Measurements from ENCODE around the gene STPG4. TPM values are rescaled to one million over a fixed set of nuclear protein-coding genes. Genes with fewer than 3 reads are reported as not detected.

Gene STPG4
- polyA plus RNA-seq, 1 of the 3 experiments (the other 2 are of a cell fraction) = 0.20 TPM

GRCh38 chr2:47091118-47091517, 64.0 kb downstream of the STPG4 start:
- no peaks in the 10 kb centered on the region for H3K9me2 ChIP-seq
- H4K20me1 ChIP-seq (ENCODE audit: insufficient read depth) = no peaks in the 10 kb centered on the region
- POLR2A ChIA-PET = interaction anchor here (0.8 to 1.5 kb wide), 3 partner anchors 19 to 254 kb away, joined by 3 to 5 read pairs (median 3); no protein-coding TSS in a partner anchor
- no peak overlapping the region for H3K4me2 ChIP-seq
- no peaks in the 10 kb centered on the region for H3K9me3 ChIP-seq
- CTCF ChIA-PET = interaction anchor here (1.1 to 4.0 kb wide), 4 partner anchors 12 to 232 kb away, joined by 3 to 27 read pairs (median 8); no protein-coding TSS in a partner anchor
- 62% methylated on average over 2 of the region's 2 CpGs for WGBS (ENCODE audit: low lambda C conversion rate)
- H3F3A ChIP-seq (replicated peaks; ENCODE audit: insufficient read depth) = peaks cover 8% of the 10 kb centered on the region
- H2AFZ ChIP-seq (ENCODE audit: low read depth) = peak overlapping the region; percentile 36
- no peak overlapping the region for H3K4me3 ChIP-seq (ENCODE audit: low read depth in 2 of 2, low read length in 1 of 2)
- peaks cover 28 to 79% of the 10 kb centered on the region in 2 experiments for H3K4me1 ChIP-seq (ENCODE audit: control insufficient read depth in 1 of 2, insufficient read depth in 2 of 2, low read depth in 1 of 2, low read length in 1 of 2)
- H3K79me2 ChIP-seq (ENCODE audit: insufficient read depth) = no peaks in the 10 kb centered on the region
- no peak for TF ChIP-seq FOXM1 (IDR thresholded peaks at IDR 0.05; ENCODE audit: low read depth)
- 0 out of 2 replicates have a peak, but pooled peaks have one; percentile 20 for TF ChIP-seq POLR2AphosphoS5 (IDR thresholded peaks at IDR 0.05; ENCODE audit: low read depth, low read length)
- TF ChIP-seq TAF1 (IDR thresholded peaks at IDR 0.05; ENCODE audit: borderline replicate concordance, low read depth, low read length) = peak; percentile 22; the same call in 1 of the 2 replicates
- H3K27me3 ChIP-seq (ENCODE audit: insufficient read depth) = no peaks in the 10 kb centered on the region
- H3K36me3 ChIP-seq (replicated peaks in 1 of 2; ENCODE audit: control insufficient read depth in 1 of 2, insufficient read depth in 2 of 2, low read length in 1 of 2) = no peaks in the 10 kb centered on the region
- peak overlapping the region; percentile 23; the same call in 1 of the 2 replicates for H3K9ac ChIP-seq
- no peak for DNase-seq
- H3K27ac ChIP-seq (ENCODE audit: low read depth in 2 of 2, low read length in 1 of 2) = peak overlapping the region; percentile 77 to 100

GRCh38 chr2:47089083-47089464, 66.0 kb downstream of the STPG4 start:
- TF ChIP-seq RFX5 (IDR thresholded peaks at IDR 0.05; ENCODE audit: low read length) = no peak
- 0 out of 2 replicates have a peak, but pooled peaks have one; percentile 0 for TF ChIP-seq MAX (IDR thresholded peaks at IDR 0.05; ENCODE audit: low read depth)
- TF ChIP-seq MXI1 (IDR thresholded peaks at IDR 0.05; ENCODE audit: low read depth, low read length) = no peak
- H3K4me3 ChIP-seq (ENCODE audit: low read depth in 2 of 2, low read length in 1 of 2) = no peak overlapping the region
- peak overlapping the region; percentile 78 for H2AFZ ChIP-seq (ENCODE audit: low read depth)
- peak overlapping the region; percentile 77 to 100 for H3K27ac ChIP-seq (ENCODE audit: low read depth in 2 of 2, low read length in 1 of 2)
- H3K79me2 ChIP-seq (ENCODE audit: insufficient read depth) = no peaks in the 10 kb centered on the region
- no peaks in the 10 kb centered on the region for H3K27me3 ChIP-seq (ENCODE audit: insufficient read depth)
- peak overlapping the region; percentile 31; the same call in 1 of the 2 replicates for H3K4me2 ChIP-seq
- H3F3A ChIP-seq (replicated peaks; ENCODE audit: insufficient read depth) = peaks cover 8% of the 10 kb centered on the region
- CTCF ChIA-PET = interaction anchor here (0.9 to 4.5 kb wide), 30 partner anchors 10 to 233 kb away, joined by 3 to 33 read pairs (median 8); partner anchors contain the start of gene STPG4
- no peaks in the 10 kb centered on the region for H4K20me1 ChIP-seq (ENCODE audit: insufficient read depth)
- peaks cover 18 to 85% of the 10 kb centered on the region in 2 experiments for H3K4me1 ChIP-seq (ENCODE audit: control insufficient read depth in 1 of 2, insufficient read depth in 2 of 2, low read depth in 1 of 2, low read length in 1 of 2)
- WGBS (ENCODE audit: low lambda C conversion rate) = 49% methylated on average over 6 of the region's 6 CpGs
- H3K36me3 ChIP-seq (replicated peaks in 1 of 2; ENCODE audit: control insufficient read depth in 1 of 2, insufficient read depth in 2 of 2, low read length in 1 of 2) = no peaks in the 10 kb centered on the region
- no peaks in the 10 kb centered on the region for H3K9me3 ChIP-seq
- H3K9me2 ChIP-seq = no peaks in the 10 kb centered on the region
- peak; percentile 38 for DNase-seq
- POLR2A ChIA-PET = interaction anchor here (0.7 to 4.7 kb wide), 21 partner anchors 10 to 256 kb away, joined by 3 to 63 read pairs (median 6); no protein-coding TSS in a partner anchor
- peak overlapping the region; percentile 51; the same call in 1 of the 2 replicates for H3K9ac ChIP-seq

GRCh38 chr2:47088371-47089082, 66.6 kb downstream of the STPG4 start:
- peak; percentile 87 for DNase-seq
- Histone ChIP-seq H3K79me2 (ENCODE audit: insufficient read depth) (no peaks in the 10 kb centered on the region), H3K9ac (peak overlapping the region; percentile 51; the same call in 1 of the 2 replicates), H3K4me1 (ENCODE audit: control insufficient read depth in 1 of 2, insufficient read depth in 2 of 2, low read depth in 1 of 2, low read length in 1 of 2) (peaks cover 18 to 85% of the 10 kb centered on the region in 2 experiments), H3K4me2 (peak overlapping the region; percentile 31; the same call in 1 of the 2 replicates), H3K4me3 (ENCODE audit: low read depth in 2 of 2, low read length in 1 of 2) (no peak overlapping the region), H4K20me1 (ENCODE audit: insufficient read depth) (no peaks in the 10 kb centered on the region), H3K27me3 (ENCODE audit: insufficient read depth) (no peaks in the 10 kb centered on the region), H3K36me3 (replicated peaks in 1 of 2; ENCODE audit: control insufficient read depth in 1 of 2, insufficient read depth in 2 of 2, low read length in 1 of 2) (no peaks in the 10 kb centered on the region), H3F3A (replicated peaks; ENCODE audit: insufficient read depth) (peaks cover 8% of the 10 kb centered on the region), H2AFZ (ENCODE audit: low read depth) (peak overlapping the region; percentile 78), H3K9me3 (no peaks in the 10 kb centered on the region), H3K27ac (ENCODE audit: low read depth in 2 of 2, low read length in 1 of 2) (peak overlapping the region; percentile 77 to 100), H3K9me2 (no peaks in the 10 kb centered on the region)
- ChIA-PET POLR2A (interaction anchor here (0.7 to 4.7 kb wide), 26 partner anchors 9 to 256 kb away, joined by 3 to 63 read pairs (median 5); no protein-coding TSS in a partner anchor), CTCF (interaction anchor here (0.7 to 4.5 kb wide), 33 partner anchors 9 to 234 kb away, joined by 3 to 33 read pairs (median 6); partner anchors contain the start of gene STPG4)
- 40% methylated on average over 5 of the region's 5 CpGs for WGBS (ENCODE audit: low lambda C conversion rate)
- TF ChIP-seq TAF1 (IDR thresholded peaks at IDR 0.05; ENCODE audit: borderline replicate concordance, low read depth, low read length) (no peak), CHD2 (IDR thresholded peaks at IDR 0.05; ENCODE audit: low read length, partially characterized antibody) (peak; percentile 91), FOXM1 (IDR thresholded peaks at IDR 0.05; ENCODE audit: low read depth) (no peak), MEF2A (IDR thresholded peaks at IDR 0.05; ENCODE audit: borderline replicate concordance, low read depth) (no peak), SMC3 (IDR thresholded peaks at IDR 0.05; ENCODE audit: low read depth, low read length) (peak; percentile 34), FOXJ3 (CRISPR knock-in tag; IDR thresholded peaks at IDR 0.05) (peak; percentile 98), TCF12 (IDR thresholded peaks at IDR 0.05) (peak; percentile 54; the same call in 1 of the 2 replicates), MXI1 (IDR thresholded peaks at IDR 0.05; ENCODE audit: low read depth, low read length) (peak; percentile 99), CTCF (IDR thresholded peaks at IDR 0.05) (peak; percentile 57), RXRA (IDR thresholded peaks at IDR 0.05; ENCODE audit: borderline replicate concordance, low read depth) (no peak), YY1 (IDR thresholded peaks at IDR 0.05; ENCODE audit: low read depth) (no peak), IRF3 (IDR thresholded peaks at IDR 0.05; ENCODE audit: low read depth, low read length) (no peak), GATA2 (CRISPR knock-in tag; IDR thresholded peaks at IDR 0.05) (peak; percentile 99), RFX5 (IDR thresholded peaks at IDR 0.05; ENCODE audit: low read length) (no peak)

Data from SK-N-SH (cell line).